Astrocyte (in vitro differentiated cells and primary cell): ENCODE data around the gene FJX1.
"Not testable (repeated sequence)": the region's sequence is repeated elsewhere in the genome, so short reads cannot be mapped to it uniquely, and the experiment has no call there.

ENCODE experiments used
- EZH2 ChIP-seq: IDR thresholded peaks from 2 replicates; pipeline ENCODE4 v1.6.1; 2012; ENCODE audit warnings: mild to moderate bottlenecking, low read length, inconsistent platforms; ENCODE audit not compliant: insufficient read depth
- TF ChIP-seq, protein P1 (sequence below): IDR thresholded peaks from 2 replicates; pipeline ENCODE4 v1.5.1; 2011; ENCODE audit warnings: low read depth, mild to moderate bottlenecking, inconsistent platforms, low read length, moderate library complexity; ENCODE audit not compliant: insufficient read depth

DNA sequence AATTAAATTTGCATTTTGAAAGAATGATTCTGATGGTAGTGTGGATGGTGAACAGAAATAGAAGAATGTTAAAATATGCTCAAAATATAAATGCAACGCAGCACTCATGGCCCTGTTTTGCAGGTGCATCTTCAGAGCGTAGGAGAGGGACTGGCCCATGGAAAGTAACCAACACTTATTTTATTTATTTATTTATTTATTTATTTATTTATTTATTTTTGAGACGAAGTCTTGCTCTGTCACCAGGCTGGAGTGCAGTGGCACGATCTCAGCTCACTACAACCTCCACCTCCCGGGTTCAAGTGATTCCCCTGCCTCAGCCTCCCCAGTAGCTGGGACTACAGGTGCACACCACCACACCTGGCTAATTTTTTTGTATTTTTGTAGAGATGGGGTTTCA is 34.5 kb downstream of the FJX1 start:
- TF ChIP-seq, protein P1, sequence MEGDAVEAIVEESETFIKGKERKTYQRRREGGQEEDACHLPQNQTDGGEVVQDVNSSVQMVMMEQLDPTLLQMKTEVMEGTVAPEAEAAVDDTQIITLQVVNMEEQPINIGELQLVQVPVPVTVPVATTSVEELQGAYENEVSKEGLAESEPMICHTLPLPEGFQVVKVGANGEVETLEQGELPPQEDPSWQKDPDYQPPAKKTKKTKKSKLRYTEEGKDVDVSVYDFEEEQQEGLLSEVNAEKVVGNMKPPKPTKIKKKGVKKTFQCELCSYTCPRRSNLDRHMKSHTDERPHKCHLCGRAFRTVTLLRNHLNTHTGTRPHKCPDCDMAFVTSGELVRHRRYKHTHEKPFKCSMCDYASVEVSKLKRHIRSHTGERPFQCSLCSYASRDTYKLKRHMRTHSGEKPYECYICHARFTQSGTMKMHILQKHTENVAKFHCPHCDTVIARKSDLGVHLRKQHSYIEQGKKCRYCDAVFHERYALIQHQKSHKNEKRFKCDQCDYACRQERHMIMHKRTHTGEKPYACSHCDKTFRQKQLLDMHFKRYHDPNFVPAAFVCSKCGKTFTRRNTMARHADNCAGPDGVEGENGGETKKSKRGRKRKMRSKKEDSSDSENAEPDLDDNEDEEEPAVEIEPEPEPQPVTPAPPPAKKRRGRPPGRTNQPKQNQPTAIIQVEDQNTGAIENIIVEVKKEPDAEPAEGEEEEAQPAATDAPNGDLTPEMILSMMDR: not testable (repeated sequence)
- TF ChIP-seq EZH2: not testable (repeated sequence)
